Stimulated activated naive CD8-positive, alpha-beta T cell treated with anti-CD3 and anti-CD28 coated beads, Interleukin-15, Interleukin-2, amounts not matched to agents 100 U/mL and 50 U/mL, for 24 hours (primary cell): Measurements from ENCODE around the gene ZNF473.

ENCODE experiments used
- ATAC-seq: fragments of 150-1000 bp; cut with Tn5 transposase; one replicate; pipeline ENCODE4 v1.10.0; 2021
- DNase-seq: peaks from one replicate; pipeline ENCODE4 v3.0.0; 2021

ZNF473 gene

GRCh38 chr19:50003810-50004419 is 21.9 kb upstream of the ZNF473 start:
- peak; percentile 77 for ATAC-seq

GRCh38 chr19:50005428-50005827 is 20.4 kb upstream of the ZNF473 start:
- peak; percentile 26 for ATAC-seq
- DNase-seq: no peak

More at GRCh38 chr19:50003810-50004419, 21.9 kb upstream of the ZNF473 start:
- peak; percentile 49 for DNase-seq

GRCh38 chr19:50007170-50007569 is 18.6 kb upstream of the ZNF473 start:
- ATAC-seq: no peak
- no peak for DNase-seq

GRCh38 chr19:50007947-50008346 is 17.9 kb upstream of the ZNF473 start:
- DNase-seq (no peak), ATAC-seq (no peak)

GRCh38 chr19:50008532-50008931 is 17.3 kb upstream of the ZNF473 start:
- ATAC-seq: no peak
- peak; percentile 43 for DNase-seq

- DNase-seq: no peak
- ATAC-seq: no peak
These were observed 9.5 kb upstream of the ZNF473 start for GRCh38 chr19:50016225-50016807.

- ATAC-seq (no peak), DNase-seq (no peak)
These were observed 5.3 kb upstream of the ZNF473 start for GRCh38 chr19:50020481-50020880.

GRCh38 chr19:50022823-50023222 is 3.0 kb upstream of the ZNF473 start:
- DNase-seq: no peak
- ATAC-seq: no peak

- DNase-seq (no peak), ATAC-seq (no peak)
These were observed 1.1 kb upstream of the ZNF473 start for GRCh38 chr19:50024719-50025021.

GRCh38 chr19:50025022-50025793 is 597 bp upstream of the ZNF473 start, which contains the start of gene VRK3:
TSS of gene VRK3 (minus strand) at chr19:50025372. CDS start at chr19:50016162, 9,210 bp downstream.
- peak; percentile 91 for ATAC-seq
- peak; percentile 96 for DNase-seq

- DNase-seq (no peak), ATAC-seq (no peak)
These were observed 723 bp downstream of the ZNF473 start for GRCh38 chr19:50026550-50026906.

GRCh38 chr19:50030225-50030624 is 4.4 kb downstream of the ZNF473 start:
- ATAC-seq: no peak
- DNase-seq: no peak

- no peak for DNase-seq
- no peak for ATAC-seq
These were observed 5.1 kb downstream of the ZNF473 start for GRCh38 chr19:50030937-50031336.

GRCh38 chr19:50036908-50037307 is 11.1 kb downstream of the ZNF473 start:
- no peak for DNase-seq
- no peak for ATAC-seq

GRCh38 chr19:50039968-50040367 is 14.2 kb downstream of the ZNF473 start:
- ATAC-seq (no peak), DNase-seq (no peak)

- DNase-seq: no peak
- ATAC-seq: no peak
These were observed 15.2 kb downstream of the ZNF473 start for GRCh38 chr19:50040967-50041366.

GRCh38 chr19:50042363-50043024 is 16.7 kb downstream of the ZNF473 start:
- DNase-seq: no peak
- no peak for ATAC-seq

GRCh38 chr19:50043967-50044366 is 18.2 kb downstream of the ZNF473 start:
- ATAC-seq (no peak), DNase-seq (no peak)

- ATAC-seq: no peak
- no peak for DNase-seq
These were observed 19.1 kb downstream of the ZNF473 start for GRCh38 chr19:50044922-50045321.

- DNase-seq (peak; percentile 64), ATAC-seq (no peak)
These were observed 21.1 kb downstream of the ZNF473 start for GRCh38 chr19:50046649-50047503.

GRCh38 chr19:50047671-50048070 is 21.9 kb downstream of the ZNF473 start:
- ATAC-seq: no peak
- DNase-seq: no peak
